GM18867 (cell line): ENCODE data around the gene POLK.

Experiments used
- ATAC-seq: cut with Tn5 transposase; IDR thresholded peaks from one replicate; pipeline ENCODE4 v1.9.1; 2021; ENCODE audit warnings: mild to moderate bottlenecking, moderate library complexity; ENCODE audit not compliant: unreplicated experiment

POLK gene

DNA sequence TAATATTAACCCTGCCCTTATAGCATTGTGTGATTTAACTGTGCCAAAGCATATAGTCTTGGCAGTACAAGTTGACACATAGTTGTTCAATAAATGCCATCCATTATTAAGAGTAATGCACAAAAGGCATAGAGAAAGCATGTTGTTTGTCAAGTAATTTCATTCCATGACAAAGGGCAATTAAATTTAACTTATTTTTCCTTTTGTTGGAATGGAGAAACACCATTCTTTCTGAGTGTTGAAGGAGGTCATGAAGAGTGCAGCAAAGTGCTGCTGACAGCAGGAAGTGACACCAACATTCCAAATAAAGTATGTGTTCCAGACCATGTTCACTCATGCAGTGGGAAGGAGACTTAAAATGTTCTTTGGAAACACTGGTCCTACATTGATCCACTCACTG, 128.7 kb downstream of the POLK start:
- ATAC-seq = no peak

DNA sequence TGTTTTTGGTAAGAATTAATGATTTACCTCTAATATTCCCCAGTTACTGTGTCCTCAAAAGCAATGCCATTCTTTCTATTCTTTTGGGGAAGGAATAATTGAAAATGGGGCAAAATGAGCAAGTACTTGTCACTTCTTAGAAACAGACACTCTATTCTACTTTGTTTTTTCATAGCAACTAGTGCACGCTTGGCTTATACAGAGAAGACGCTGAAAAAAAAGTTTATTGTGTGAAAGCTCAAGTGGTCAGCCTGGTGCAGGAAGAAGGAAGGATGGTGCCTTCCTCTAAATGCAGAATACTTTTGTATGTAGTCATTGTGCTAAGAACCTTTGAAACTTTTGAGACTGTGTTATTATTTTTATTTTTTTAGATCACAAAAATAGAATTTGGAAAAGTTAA, 129.1 kb downstream of the POLK start:
- no peak for ATAC-seq

DNA sequence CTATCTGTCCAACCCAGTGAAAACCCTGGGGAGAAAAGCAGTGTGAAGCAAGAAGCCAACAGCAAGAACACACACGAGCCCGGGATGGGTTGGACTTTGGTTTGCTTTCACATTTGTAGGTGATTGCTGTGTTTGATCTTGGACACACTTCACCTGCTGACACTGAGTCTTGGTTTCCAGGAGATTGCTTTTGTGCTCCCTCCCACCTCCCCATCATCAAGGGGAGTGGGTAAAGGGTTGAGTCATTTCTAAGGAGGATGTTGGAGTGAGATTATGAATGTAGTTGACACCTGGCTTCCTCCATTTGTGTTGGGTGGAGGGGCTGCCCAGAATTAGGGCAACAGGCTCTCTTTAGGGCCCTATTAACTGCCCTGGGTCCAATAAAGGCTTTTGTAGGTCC, 137.0 kb downstream of the POLK start:
- no peak for ATAC-seq
